CD4-positive, alpha-beta T cell treated with Interleukin-2 at 100 ng/mL for 4 hours (primary cell): ENCODE measurements around the gene ADCY1.

Experiments
- DNase-seq: peaks from one replicate; pipeline ENCODE4 v3.0.0-alpha.2; 2020; ENCODE audit warnings: low spot score

Gene ADCY1

DNA sequence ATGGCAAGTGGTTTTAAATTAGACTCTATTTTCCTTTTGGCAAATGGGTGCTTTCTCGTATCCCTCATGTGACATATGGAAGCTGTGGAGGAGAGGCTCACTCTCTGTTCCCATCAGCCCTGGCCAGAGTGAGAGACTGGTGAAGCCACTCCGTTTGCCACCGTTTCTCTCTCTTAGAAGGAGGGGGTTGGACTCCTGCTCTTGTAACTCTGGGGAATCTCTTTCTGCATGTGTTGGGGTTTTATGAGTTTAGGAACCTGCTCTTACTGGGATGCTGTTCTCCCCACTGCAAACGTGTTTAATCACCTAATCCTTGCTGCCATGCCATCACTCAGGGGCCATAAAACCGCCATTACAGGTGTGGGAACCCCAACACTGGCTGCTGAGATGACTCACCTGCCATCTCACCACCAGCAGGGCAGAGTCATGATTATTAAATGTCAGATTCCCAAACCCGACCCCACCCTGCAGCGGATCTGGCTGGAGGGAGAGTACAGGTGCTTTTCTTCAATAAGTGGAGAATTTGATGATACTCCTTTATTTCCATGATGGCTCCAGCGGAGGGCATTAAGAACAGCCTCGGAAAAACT is 103.2 kb downstream of the ADCY1 start:
- DNase-seq: no peak

DNA sequence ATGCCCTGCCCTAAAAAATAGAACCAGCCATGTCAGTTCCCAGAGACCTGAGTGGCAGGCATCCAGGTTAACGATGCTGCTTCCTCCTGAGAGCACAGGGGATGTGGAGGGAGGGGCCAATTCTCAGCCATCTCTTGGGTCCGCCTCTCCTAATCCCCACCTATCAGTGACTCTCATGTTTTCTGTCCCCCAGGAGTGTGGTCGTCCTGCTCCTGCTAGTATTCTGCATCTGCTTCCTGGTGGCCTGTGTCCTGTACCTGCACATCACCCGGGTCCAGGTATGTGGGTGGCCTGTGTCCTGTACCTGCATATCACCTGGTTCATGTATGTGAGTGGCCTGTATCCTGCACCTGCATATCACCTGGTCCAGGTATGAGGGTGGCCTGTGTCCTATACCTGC is 105.3 kb downstream of the ADCY1 start:
- no peak for DNase-seq

- no peak for DNase-seq
These were observed 106.6 kb downstream of the ADCY1 start for GRCh38 chr7:45680776-45681175.

GRCh38 chr7:45681596-45682357 is 107.6 kb downstream of the ADCY1 start:
- no peak for DNase-seq

GRCh38 chr7:45682358-45682735 is 108.2 kb downstream of the ADCY1 start:
- DNase-seq: no peak

- no peak for DNase-seq
These were observed 108.8 kb downstream of the ADCY1 start for GRCh38 chr7:45682836-45683555.

GRCh38 chr7:45683556-45684148 is 109.5 kb downstream of the ADCY1 start:
- no peak for DNase-seq

DNA sequence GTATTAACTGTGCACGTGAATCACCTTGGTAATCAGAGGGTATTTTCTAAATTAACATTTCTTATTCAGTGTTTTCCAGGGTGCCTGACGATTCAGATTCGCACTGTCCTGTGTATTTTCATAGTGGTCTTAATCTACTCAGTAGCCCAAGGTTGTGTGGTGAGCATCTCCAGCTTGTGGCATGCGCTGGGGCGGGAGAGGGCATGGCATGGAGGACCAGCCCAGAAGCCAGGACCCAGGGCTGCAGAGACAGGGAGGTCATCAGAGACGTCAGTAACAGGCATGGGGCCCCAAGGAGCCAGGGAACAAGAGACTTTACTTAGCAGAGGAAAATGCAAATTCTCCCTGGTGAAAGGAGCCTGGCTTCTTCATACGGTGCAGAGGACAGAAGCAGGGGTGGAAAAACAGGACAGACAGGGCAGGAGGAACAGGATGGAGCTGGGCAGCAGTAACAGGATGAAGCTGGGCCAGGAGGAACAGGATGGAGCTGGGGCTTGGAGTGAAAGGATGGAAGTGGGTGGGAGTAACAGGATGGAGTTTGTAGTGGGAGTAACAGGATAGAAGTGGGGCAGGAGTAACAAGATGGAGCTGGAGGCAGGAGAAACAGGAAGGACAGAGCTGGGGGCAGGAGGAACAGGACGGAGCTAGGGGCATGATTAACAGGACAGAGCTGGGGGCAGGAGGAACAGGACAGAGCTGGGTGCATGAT is 110.9 kb downstream of the ADCY1 start:
- DNase-seq: no peak

- no peak for DNase-seq
These were observed 111.6 kb downstream of the ADCY1 start for GRCh38 chr7:45685619-45686240.

GRCh38 chr7:45686441-45687184 is 112.4 kb downstream of the ADCY1 start:
- no peak for DNase-seq

- no peak for DNase-seq
These were observed 113.0 kb downstream of the ADCY1 start for GRCh38 chr7:45687185-45687560.

GRCh38 chr7:45687721-45688120 is 113.6 kb downstream of the ADCY1 start:
- no peak for DNase-seq

DNA sequence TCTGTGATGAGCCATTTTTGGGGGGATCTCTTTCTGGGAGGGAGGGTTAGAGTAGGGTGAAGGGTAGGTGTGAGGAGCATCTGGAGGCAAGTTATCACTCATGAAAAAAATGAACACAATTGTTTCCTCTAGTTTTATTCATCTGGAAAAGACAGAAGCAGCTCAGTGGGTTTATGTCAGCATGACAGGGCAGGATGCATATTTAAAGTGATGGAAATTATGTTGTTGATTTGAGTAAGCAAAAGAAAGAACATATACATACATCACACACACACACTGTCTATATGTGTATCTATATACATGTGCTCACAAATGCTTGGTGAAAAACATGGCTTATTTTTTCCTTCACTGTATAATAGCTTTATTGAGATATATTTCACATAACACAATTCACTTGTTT is 114.2 kb downstream of the ADCY1 start:
- no peak for DNase-seq

- no peak for DNase-seq
These were observed 115.0 kb downstream of the ADCY1 start for GRCh38 chr7:45689011-45689796.

- no peak for DNase-seq
These were observed 115.9 kb downstream of the ADCY1 start for GRCh38 chr7:45689797-45690761.

GRCh38 chr7:45690762-45691150 is 116.6 kb downstream of the ADCY1 start:
- no peak for DNase-seq

DNA sequence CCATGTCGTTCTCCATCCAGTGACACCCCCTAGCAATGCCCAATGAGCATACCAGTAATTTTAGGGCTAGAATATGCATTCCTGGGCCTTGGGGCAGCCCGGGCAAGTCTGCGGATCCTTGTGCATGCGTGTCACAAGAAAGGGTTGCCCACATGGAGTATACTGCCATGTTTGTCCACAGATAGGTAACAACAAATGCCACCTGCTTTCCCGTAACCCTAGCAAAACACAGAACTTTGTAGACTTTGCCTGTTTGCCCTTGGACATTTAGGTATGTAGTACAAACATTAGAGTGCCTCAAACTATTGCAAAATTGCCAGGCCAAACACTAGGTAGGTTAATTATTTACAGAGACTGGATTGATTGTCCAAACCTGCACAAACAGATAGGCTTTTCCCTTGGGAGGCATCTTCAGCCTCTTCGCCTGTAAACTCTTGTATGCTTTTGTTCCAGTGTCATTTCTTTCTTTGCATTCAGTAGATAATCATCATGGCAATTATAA is 117.0 kb downstream of the ADCY1 start:
- DNase-seq: no peak

DNA sequence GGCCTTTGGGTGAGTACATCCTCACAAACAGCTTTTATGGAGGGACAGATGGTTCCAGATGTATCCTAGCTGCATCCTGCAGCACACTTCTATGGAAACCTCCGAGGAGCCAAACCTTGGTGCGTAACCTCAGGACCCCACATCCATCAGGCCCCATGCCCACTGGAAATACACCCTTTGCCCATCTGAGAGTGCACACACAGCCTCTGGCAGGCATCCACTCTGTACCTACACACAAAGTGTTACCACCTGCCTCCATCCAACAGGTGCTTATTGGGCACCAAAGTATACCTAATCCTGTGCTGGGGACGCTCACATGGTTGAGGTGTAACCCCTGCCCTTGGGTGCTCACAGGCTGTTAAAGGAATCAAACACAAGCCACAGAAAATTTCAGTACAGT is 117.9 kb downstream of the ADCY1 start:
- DNase-seq: no peak
